ENCODE measurements around the gene TOP1.

TOP1 gene

DNA sequence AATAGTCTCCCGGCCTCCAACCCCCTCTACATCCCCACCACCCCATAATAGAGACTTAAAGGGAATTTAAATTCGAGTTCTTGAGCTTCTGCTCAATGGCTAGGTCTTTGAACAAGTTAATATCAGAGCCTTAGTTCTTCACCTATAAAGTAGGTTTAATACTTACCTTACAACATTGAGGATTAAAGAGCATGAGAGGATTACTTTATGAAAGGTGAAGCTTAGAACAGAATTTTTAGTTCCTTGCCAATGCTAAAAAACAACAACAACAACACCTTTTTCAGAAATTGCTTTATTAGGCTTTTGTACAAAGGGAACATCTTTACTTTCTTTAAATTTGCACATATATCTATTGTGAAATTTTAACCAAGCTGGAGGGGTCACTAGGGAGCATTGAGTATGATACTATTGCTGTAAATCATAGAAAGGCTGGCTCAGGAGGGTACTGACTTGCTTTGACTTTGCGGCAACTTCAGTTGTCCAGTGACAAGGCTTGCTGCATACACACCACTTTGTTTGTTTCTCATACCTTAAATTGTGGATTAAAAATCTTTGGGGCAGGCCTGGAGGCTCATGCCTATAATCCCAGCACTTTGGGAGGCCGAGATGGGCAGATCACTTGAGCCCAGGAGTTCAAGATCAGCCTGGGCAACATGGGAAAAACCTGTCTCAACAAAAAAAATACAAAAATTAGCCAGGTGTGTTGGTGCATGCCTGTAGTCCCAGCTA is 9.7 kb downstream of the TOP1 start:
- DNase-seq = no peak

DNA sequence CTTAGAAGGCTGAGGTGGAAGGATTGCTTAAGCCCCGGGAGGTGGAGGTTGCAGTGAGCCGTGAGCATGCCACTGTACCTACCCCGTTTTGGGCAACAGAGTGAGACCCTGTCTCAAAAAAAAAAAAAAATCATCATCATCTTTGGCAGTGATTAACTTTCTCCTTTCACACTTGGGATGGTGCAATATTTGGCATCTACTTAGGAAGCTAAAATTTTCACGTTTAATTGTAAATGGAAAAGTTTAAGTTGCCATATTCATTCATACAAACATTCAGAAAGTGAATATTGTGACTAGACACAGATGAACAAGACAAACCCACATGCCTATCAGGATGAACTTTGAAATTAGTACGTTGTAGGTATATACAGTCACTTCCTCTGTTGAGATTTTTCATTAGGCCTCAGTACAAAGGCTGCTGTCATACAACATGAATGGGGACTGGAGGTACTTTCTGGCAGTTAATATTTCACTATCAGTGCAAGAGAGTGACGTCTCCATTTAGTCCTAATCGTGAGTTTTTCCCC is 10.3 kb downstream of the TOP1 start:
- DNase-seq = no peak

DNA sequence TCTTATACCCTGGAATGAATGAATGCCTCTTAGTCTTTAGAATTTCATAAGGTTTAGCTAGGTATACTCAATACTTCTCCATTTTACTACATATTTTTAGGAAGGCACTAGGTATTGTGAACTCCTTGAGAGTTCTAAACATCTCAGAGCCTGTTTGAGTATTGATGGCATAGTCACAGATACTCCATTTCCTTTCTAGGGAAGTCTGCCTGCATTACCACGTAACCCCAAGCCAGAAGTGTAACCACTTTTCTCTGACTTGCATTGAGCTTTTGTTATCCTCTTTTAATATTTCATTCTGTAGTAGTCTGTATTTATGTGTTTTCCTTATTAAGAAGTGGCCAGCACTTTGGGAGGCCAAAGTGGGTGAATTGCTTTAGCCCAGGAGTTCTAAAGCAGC is 12.2 kb downstream of the TOP1 start:
- no peak for DNase-seq

DNA sequence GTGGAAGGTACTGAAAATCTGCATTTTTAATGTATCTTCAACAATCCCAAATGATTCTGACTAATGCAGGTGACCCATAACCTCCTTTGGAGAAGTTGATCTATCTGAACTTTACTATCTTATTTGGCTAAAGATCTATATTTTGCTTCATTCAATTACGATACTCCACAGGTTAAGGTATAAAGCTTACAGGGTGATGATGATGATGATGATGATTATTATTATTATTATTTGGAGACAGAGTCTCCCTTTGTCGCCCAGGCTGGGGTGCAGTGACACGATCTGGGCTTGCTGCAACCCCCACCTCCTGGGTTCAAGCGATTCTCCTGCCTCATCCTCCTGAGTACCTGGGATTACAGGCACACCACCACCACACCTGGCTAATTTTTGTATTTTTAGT is 13.1 kb downstream of the TOP1 start:
- no peak for DNase-seq

DNA sequence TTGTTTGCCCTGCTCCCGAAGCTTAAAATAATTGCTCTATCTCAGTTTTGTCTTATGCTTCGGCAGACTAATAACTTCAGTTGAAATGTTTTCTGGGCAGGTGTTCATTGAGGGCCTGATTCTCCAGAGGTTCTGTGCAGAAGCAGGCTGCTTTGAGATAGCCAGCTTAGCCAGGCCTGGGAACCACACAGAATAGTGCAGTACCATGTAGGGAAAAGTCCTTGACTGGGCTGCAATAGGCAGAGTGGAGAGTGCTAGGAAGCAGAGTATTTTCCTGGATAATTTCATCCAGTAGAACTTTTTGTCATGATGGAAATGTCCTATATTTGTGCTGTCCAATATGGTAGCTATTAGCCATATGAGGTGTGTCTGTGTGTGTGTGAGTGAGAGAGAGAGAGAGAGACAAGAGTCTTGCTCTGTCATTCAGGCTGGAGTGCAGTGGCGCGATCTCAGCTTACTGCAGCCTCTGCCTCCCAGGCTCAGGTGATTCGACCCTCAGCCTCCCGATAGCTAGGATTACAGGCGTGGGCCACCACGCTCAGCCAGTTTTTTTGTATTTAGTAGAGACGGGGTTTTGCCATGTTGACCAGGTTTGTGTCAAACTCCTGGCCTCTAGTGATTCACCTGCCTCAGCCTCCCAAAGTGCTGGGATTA is 15.9 kb downstream of the TOP1 start:
- DNase-seq = no peak

DNA sequence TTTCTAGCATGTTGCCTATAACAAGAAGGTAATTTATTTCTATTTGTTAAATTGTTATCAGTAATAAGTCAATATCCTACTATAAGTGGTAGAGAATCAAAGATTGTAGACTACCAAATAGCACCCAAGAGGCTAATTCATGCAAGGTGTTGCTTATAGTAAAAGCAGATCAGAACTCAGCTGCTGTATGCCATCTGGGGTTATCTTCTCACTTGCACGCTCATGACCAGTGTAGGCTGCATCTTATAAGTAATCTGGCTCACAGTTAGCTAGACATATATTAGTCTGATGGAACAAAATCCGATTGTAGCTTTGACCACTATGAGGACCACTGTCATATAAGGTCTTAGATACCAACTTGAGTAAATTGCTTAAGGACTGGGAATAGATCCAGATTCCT is 17.0 kb downstream of the TOP1 start:
- DNase-seq = no peak

DNA sequence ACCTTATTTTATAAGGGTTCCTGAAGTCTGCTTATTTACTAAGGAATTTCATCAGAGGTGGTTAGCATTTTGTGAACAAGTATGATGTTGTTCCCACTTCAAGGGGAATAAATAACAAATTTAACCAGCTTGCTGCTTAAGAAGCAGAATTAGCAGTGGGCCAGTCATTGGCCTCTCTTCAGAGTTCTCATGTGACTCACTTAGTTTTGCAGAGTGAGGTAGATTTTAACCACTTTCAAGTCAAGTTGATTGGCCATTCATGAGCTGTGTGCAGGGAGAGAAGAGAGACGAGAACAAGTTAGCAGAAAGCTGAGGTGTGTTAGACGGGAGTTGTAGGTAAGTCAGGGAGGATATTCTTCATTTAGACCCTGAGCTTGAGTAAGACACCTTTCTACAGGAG is 18.1 kb downstream of the TOP1 start:
- DNase-seq = no peak

DNA sequence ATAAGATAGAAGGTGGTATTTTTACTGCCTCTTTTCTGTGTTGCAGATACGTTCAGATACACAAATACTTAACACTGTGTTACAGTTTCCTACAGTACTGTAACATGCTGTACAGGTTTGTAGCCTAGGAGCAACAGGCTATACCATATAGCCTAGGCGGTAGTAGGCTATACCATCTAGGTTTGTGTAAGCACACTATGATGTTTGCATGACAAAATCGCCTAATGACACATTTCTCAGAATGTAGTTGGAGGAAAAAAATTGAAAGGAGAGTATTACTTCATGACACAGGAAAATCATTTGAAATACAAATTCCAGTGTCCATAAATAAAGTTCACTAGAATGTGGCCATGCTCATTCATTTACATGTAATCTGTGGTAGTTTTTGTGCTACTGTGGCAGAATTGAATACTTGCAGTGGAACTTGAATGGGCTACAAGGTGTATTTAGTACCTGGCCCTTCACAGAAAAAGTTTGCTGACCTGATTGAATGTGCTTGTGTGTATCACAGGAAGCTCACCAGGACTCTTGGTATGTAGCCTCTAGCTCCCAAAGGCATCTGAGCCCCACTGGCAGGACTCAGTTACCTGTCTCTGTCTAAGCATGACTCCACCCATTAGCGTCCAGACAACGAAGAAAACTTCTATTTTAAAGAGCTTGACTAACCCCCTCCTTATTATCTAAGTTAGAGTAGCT is 18.8 kb downstream of the TOP1 start:
- DNase-seq = no peak

DNA sequence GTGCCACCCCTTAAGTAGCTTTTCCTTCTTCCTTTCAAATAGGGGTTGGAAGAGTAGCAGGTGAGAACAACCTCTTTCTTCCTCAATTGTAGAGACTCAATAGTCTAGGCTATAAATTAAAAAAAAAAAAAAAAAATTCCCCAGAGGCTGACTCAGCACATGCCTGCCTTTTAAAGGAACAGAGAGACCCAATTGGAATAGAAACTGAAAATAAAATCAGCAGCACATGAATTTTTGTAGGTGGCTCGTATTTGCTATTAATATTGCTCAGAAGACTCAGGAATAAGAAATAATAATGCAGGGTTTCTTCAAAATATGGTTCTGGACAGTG is 19.3 kb downstream of the TOP1 start:
- no peak for DNase-seq

DNA sequence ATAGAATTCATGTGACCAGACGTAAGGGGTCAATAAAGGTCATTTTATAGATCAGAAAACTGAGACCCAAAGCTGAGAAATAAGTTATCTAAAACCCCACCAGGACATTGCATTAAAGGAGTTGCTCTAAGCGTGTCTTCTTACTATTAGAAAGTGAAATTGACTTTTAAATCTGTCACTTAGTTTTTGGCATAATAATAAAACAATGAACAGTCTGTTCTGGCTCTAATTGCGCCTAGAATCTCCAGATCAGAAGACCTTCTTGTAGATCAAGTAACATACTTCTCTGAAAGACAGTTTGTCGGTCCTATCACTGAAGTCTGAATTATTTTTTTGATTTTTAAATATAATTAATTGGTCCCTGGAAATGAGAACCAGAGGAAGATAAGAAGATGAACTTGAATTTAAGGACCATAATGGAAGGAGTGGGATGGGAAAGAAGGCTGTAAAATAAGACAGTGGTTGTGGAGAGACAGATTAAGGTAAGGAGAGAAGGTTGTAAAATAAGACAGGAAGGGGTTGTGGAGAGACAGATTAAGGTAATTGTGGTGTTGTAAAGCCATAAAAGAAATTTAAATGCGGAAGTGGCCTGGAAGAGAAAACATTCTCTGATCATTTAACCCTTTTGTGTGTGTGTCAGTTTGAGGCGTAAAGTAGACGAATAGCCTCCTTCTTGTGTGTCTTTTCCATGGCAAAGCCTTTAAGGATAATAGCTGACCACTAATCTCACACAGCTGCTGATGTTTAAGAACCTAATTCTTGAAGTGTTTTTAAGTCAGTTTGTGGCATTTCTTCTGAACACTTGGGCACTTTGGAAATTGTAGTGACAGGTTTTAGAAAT is 20.1 kb downstream of the TOP1 start:
- no peak for DNase-seq

DNA sequence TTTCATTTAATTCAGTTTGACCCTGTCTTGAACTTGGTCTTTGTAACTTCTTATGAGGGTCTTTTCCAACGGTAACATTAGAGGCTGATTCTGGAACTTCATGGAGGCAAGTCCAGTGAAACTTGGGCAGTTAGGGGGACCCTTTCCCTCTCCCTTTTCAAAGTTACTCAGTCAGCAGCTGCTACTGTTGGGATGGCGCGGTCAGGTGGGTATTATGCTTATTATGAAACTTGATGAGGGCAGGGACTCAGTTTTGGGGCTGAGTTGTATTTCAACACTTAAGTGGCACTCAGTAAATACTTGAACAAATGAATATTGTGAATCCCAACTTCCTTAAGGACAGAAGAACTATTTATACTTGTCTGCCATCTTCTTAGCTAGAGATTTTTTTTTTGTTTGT is 20.8 kb downstream of the TOP1 start:
- DNase-seq = no peak

DNA sequence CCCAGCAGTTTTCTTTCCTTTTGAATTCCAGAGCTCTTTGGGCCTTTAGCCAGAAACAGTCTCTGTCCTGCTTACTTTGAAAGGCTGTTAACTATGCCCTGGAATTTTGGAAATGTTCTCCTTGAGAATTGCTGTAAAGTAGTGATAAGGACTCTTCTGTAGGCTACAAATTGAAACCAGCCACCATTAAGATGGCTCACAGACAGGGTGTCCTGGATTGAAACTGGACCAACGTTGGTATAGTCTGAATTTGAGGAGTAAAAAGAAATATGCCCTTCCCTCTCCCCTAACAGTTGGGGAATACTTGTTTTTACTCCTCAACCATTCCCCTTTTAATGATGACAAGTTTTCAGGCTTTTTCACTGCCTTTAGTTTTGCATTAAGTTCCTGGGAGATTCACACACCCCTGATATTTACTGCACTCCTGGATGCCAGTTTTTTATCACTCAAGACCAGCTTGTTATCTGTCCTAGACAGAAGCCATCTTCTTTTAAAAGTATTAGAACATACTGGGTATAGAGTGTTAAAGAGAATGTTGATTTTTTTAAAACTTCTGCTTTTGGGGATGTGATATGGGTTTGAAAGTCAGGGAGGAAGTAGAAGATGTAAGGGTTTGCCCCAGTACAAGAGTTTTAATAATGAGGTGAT is 21.9 kb downstream of the TOP1 start:
- no peak for DNase-seq

DNA sequence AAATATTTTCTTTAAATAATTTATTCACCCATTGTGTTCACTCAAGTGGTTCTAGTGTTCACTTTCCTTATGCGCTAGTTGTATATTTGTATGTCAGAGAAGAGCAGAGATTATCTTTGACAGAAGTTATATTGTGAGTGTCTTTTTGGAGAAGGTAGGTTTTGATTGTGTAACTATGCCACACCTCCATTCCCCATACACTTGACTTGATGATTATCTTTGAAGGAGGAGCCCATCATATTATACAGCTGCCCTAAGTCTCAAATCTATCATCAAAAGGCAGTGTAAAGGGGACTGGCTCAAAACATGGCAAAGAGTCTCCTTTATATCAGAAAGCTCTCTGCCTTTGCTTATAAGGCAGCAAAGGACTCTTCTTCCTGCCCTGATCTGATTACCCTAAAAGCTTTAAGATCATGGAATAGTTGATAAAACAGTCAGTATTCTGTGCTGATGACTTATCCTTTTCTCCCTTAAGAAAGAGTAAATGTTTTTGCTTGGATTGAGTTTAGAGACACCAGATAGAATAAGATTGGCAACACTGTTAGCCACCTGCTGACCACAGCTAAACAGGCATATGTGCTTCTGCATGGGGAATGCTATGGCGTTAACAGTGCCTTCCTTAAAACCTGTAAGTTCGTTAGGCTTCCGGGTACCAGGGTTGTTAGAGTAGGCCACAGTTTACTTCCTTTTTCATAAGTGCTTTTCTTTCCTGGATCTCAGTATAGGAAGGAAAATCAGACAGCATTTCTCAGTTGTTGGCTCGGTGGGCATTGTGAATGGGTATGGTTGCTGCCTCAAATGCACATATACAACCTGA is 22.6 kb downstream of the TOP1 start:
- no peak for DNase-seq

DNA sequence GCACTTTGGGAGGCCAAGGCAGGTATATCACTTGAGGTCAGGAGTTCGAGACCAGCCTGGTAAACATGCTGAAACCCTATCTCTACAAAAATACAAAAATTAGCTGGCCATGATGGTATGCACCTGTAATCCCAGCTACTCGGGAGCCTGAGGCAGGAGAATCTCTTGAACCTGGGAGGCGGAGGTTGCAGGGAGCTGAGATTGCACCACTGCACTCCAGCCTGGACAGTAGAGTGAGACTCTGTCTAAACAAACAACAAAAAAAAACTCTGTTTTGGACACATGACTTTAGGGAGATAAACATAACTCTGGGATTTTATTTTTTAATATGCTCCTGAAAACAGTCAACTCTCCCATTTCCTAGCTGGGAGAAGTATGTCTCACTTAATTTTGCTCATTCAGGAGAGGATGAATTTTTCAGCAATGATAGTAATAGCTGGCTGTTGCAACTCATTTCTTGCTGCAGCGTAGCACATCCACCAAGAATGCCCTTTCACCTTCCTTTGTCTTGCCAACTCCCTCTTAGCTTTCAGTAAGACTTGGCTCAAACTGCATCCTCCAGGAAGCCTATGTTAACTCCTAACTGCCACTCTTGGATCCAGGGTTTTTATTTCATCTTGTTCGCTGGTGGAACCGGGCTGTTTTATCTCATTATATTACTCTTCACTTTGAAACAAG is 24.3 kb downstream of the TOP1 start:
- no peak for DNase-seq

DNA sequence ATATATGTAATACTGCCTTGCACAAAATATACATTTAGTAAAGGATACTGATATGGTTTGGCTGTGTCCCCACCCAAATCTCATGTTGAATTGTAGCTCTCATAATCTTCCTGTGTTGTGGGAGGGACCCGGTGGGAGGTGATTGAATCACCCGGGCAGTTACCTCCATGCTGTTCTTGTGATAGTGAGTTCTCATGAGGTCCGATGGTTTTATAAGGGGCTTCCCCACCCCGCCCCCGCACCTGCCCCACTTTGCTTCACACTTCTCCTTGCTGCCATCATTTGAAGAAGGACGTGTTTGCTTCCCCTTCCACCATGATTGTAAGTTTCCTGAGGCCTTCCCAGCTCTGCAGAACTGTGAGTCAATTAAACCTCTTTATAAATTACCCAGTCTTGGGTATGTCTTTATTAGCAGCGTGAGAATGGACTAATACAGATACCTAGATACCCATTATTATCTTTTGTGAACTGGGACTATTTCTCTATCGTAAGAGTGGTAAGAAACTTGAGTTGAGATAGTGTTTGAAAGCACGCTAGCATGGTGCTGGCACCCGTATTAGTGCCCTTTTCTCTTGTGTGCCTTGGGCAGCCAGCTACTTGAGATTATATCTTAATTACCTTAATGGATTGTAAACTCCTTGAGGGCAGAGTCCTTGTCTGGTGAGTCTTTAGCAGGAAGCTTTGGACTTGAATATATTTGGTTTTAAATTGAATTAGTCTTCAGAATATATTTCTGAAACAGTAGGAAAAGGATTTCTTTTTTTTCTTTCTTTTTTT is 25.6 kb downstream of the TOP1 start:
- DNase-seq = no peak

DNA sequence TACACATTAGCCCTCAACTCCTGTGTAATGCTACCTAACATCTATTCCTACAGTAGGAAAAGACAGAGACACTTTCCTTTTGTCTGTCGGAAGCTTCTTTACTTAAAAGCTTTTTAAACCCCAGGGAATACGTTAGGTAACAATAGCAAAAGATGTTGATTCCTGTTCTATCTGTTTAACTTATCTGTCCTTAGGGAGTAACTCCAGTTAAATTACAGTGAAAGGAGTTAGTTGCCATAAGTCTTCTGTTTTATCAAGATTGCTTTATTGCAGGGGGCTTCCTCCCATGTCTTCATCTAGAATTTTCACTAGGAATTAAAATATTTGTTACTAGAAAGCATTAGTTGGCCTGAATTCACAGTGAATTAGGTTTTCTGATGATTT is 26.2 kb downstream of the TOP1 start:
- no peak for DNase-seq

DNA sequence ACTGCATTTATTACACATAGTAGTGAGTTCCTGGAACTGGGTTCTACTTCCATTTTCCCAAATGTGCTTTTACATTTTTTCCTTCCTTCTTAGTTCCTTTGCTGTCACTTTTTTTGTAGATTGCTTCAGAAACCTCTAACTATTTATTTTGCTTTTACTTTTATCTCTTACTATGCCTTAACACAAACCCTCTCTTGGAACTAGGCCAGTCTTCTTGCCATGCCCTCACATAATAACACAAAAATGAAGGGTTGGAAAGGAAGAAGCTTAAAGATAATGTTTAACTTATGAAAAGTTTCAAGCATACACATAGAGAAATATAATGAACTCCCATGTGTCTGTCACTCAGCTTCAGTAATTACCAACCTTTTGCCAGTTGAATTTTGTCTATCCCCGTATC is 27.1 kb downstream of the TOP1 start:
- no peak for DNase-seq

DNA sequence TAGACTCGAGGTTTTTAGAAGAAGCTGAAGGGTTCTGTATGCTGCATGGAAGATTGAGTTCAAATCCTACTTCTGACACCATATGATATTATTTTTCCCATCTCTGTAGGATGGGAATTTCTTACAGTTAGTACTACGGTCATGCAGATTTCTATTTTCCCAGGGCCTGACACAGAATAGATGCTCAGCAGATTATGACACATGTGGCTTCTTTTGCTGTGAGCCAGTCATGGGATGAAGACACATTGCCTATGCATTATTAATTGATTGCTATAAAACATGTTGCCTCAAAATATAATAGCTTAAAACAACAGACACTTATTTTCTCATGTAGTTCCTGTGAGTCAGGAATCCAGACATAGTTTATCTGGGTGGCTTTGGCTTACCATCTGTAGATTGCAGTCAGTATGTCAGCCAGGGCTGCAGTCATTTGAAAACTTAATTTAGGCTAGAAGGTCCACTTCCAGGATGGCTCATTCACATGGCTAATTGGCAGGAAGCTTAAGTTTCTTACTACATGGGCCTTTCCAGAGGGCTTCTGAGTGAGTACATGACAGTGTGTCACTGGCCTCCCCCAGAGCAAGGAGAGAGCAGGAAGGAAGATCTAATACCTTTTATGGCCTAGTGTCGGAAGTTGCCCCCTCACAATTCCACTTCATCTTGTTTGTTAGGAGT is 29.5 kb downstream of the TOP1 start:
- no peak for DNase-seq

DNA sequence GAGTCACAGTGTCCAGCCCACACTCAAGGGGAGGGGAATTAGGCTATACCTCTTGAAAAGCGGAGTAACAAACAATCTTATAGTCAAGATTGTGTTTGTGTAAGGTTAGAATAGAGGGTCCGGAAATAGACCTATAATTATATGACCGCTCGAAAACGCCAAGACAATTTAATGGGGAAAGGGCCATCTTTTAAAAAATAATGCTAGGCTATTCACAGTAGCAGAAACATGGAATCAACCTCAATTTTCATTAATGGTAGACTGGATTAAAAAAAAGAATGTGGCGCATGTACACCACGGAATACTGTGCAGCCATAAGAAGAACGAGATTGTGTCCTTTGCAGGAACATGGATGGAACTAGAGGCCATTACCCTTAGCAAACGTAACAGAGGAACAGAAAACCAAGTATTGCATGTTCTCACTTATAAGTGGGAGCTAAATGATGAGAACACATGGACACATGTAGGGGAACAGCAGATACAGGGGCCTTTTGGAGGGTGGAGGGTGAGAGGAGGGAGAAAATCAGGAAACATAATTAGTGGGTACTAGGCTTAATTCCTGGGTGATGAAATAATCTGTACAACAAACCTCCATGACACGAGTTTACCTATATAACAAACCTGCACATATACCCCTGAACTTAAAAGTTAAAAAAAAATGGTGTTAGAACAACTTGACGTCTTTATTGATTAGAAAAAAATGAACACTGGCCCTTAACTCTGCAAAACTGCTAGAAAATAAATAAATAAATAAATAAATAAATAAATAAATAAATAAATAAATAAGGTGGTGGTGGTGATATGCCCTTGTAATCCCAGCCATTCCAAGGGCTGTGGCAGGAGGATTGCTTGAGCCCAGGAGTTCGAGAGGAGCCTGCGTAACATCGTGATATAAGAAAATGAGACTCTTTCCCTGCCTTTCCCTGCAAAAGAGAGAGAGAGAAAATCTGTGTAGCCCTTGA is 30.3 kb downstream of the TOP1 start:
- no peak for DNase-seq

Data from NCI-H1105 (cell line).